Heart left ventricle (tissue), 16 donors: ENCODE measurements around the gene DYSF. TPM values are rescaled to one million over a fixed set of nuclear protein-coding genes. Genes with fewer than 3 reads are reported as not detected.

Experiments used
- ATAC-seq, 4 donors: fragments of 200-7000 bp; cut with Tn5 transposase; one replicate each; pipeline ENCODE4 v1.9.1; 2020 to 2022; ENCODE audit warnings: moderate library complexity in 4 of 4, mild to moderate bottlenecking in 3 of 4, moderate number of reproducible peaks in 1 of 4
- DNase-seq, 5 donors: peaks; one replicate each; pipeline ENCODE4 v3.0.0-alpha.2; 2020
- H3K27ac ChIP-seq, 12 donors: fragments of 200-600 bp; sonication (generic) in 4 of 12; one replicate each; pipeline versions ENCODE4 v1.5.0 to v1.8.0; 2016 to 2022; ENCODE audit warnings: mild to moderate bottlenecking in 2 of 12
- H3K27me3 ChIP-seq, 9 donors: fragments of 200-600 bp; sonication (generic) in 2 of 9; one replicate each; pipeline versions ENCODE4 v1.5.1 to v1.8.0; 2016 to 2022; ENCODE audit warnings: mild to moderate bottlenecking in 3 of 9
- H3K36me3 ChIP-seq, 9 donors: fragments of 200-600 bp; sonication (generic) in 2 of 9; one replicate each; pipeline versions ENCODE4 v1.5.0 to v1.8.0; 2018 to 2022; ENCODE audit warnings: mild to moderate bottlenecking in 2 of 9
- H3K4me1 ChIP-seq, 12 donors: fragments of 200-600 bp; sonication (generic) in 4 of 12; one replicate each; pipeline versions ENCODE4 v1.5.0 to v1.8.0; 2016 to 2022; ENCODE audit warnings: mild to moderate bottlenecking in 3 of 12
- H3K4me3 ChIP-seq, 12 donors: fragments of 200-600 bp; sonication (generic) in 4 of 12; one replicate each; pipeline versions ENCODE4 v1.5.0 to v1.8.0; 2017 to 2022; ENCODE audit warnings: mild to moderate bottlenecking in 9 of 12, moderate library complexity in 4 of 12
- H3K9me3 ChIP-seq, 12 donors: fragments of 200-600 bp; sonication (generic) in 4 of 12; one replicate each; pipeline versions ENCODE4 v1.5.0 to v1.8.0; 2016 to 2022; ENCODE audit warnings: mild to moderate bottlenecking in 1 of 12
- CTCF ChIP-seq, 12 donors: fragments of 200-600 bp; sonication (generic) in 4 of 12; IDR thresholded peaks; one replicate each; pipeline versions ENCODE4 v1.5.0 to v1.8.0; 2018 to 2022; ENCODE audit warnings: antibody characterized with exemption in 12 of 12, mild to moderate bottlenecking in 5 of 12
- POLR2A ChIP-seq, 2 donors: fragments of 450-650 bp; IDR thresholded peaks; one replicate each; pipeline ENCODE4 v1.6.1; 2017; ENCODE audit warnings: antibody characterized with exemption in 2 of 2, mild to moderate bottlenecking in 2 of 2, moderate library complexity in 2 of 2
- whole genome bisulfite sequencing, 4 donors: extraction: QIAGEN DNeasy Blood & Tissue Kit in 2 of 4; methylation state at CpG; one replicate each; pipeline versions ENCODE4 v1.1.5 to v1.1.7; 2013 to 2018; 5-methylcytosine and 5-hydroxymethylcytosine counted together
- intact Hi-C, 10 donors: fragments of 100-400 bp; cut with DNase I; formaldehyde crosslinking; loops; one replicate each; pipeline versions ENCODE4 v1.11.1 to v1.14.2; 2022
- polyA plus RNA-seq, 2 donors: library from polyadenylated mRNA; stranded (reverse); fragments of 200-250 nt; gene quantifications; one replicate each; pipeline ENCODE4 v1.2.3, GENCODE V29; 2013
- total RNA-seq, 9 donors: library from RNA; depleted of rRNA in 2 of 9; stranded (reverse); fragments of >200 nt in 2 of 9; fragmentation: NEBNext Ultra II Directional in 3 of 9; extraction: Animal tissue kit (Norgen Biotek cat#: 25700) in 3 of 9; gene quantifications; one replicate each; pipeline versions ENCODE4 v1.1.0 to v1.2.4, GENCODE V29; 2016 to 2023
- donor health status: ischemic (EF 13 %, LVEDD 7.1; RV severe dilation, severe dysfunction).
- donor health status: healthy with polysubstance abuse.
- donor health status: DM: no; HTN: yes; CAD: no.
- donor health status: DM: no; HTN: no; CAD: no.
- donor health status: ischemic (EF 25% LVEDD 6.9; RV normal size, moderate dysfunction).
- donor health status: ischemic (EF 25% LVEDD 5.7; RV mildly dilated, moderate dysfunction).
- donor health status: healthy.
- donor health status: DM: yes; HTN: yes; CAD: no.
- donor health status: ischemic (EF 35%, LVEDD 5.7; RV mildly dilated, moderate dysfunction).
- donor health status: nonischemic (EF 11% LVEDD 7.7; RV severe dilation, severe dysfunction).
- donor health status: DM: yes; HTN: yes; CAD: no.
- donor health status: PGD.
- donor health status: ischemic (EF 29% LVEDD 5.4; RV normal size, mild dysfunction).
- donor health status: nonischemic (EF 23%, LVEDD 6.1; RV moderate dilation, normal function).

DYSF gene
- total and polyA plus RNA-seq, 11 donors, result 25.5 to 99.9 (median 78.6) TPM

- DNase-seq (no peak), ATAC-seq (no peak)
- peaks cover 0 to 17% (median 8%) of the 10 kb centered on the region in 12 donors for H3K4me1 ChIP-seq
- intact Hi-C loops, result no loop called here
- no peaks in the 10 kb centered on the region for H3K27me3 ChIP-seq
- no peak overlapping the region for H3K4me3 ChIP-seq
- H3K36me3 ChIP-seq, result no peaks in the 10 kb centered on the region
- TF ChIP-seq CTCF (IDR thresholded peaks at IDR 0.05) (no peak), POLR2A (IDR thresholded peaks at IDR 0.05) (no peak)
- peaks cover 0 to 20% (median 10%) of the 10 kb centered on the region in 12 donors for H3K9me3 ChIP-seq
- no peak overlapping the region for H3K27ac ChIP-seq
These were observed 272.5 kb downstream of the DYSF start for GRCh38 chr2:71725836-71726235.

- 84 to 93% (median 90%) methylated on average over 2 of the region's 2 CpGs for WGBS, 4 donors
- no peak overlapping the region for H3K4me3 ChIP-seq
- TF ChIP-seq POLR2A (IDR thresholded peaks at IDR 0.05) (no peak), CTCF (IDR thresholded peaks at IDR 0.05) (no peak)
- no peaks in the 10 kb centered on the region for H3K36me3 ChIP-seq
- ATAC-seq, result no peak
- H3K27me3 ChIP-seq, result no peaks in the 10 kb centered on the region
- intact Hi-C loops, result no loop called here
- DNase-seq, result no peak
- peaks cover 0 to 2% (median 0%) of the 10 kb centered on the region in 12 donors for H3K4me1 ChIP-seq
- peaks cover 0 to 20% (median 10%) of the 10 kb centered on the region in 12 donors for H3K9me3 ChIP-seq
- no peak overlapping the region for H3K27ac ChIP-seq
These were observed 274.2 kb downstream of the DYSF start for GRCh38 chr2:71727562-71727961.

GRCh38 chr2:71728036-71728435, 274.7 kb downstream of the DYSF start:
- intact Hi-C loops, result no loop called here
- TF ChIP-seq POLR2A (IDR thresholded peaks at IDR 0.05) (no peak), CTCF (IDR thresholded peaks at IDR 0.05) (no peak)
- DNase-seq (no peak), ATAC-seq (no peak)
- no peaks in the 10 kb centered on the region for H3K36me3 ChIP-seq
- WGBS, 4 donors, result 56 to 75% (median 63%) methylated on average over 1 of the region's 1 CpG
- H3K27me3 ChIP-seq, result no peaks in the 10 kb centered on the region
- H3K9me3 ChIP-seq, result peaks cover 0 to 20% (median 10%) of the 10 kb centered on the region in 12 donors
- no peak overlapping the region for H3K27ac ChIP-seq
- H3K4me1 ChIP-seq, result no peaks in the 10 kb centered on the region
- no peak overlapping the region for H3K4me3 ChIP-seq

- Histone ChIP-seq H3K36me3 (no peaks in the 10 kb centered on the region), H3K4me3 (no peak overlapping the region), H3K9me3 (peaks cover 0 to 3% (median 0%) of the 10 kb centered on the region in 12 donors), H3K27ac (no peak overlapping the region), H3K4me1 (peaks cover 0 to under 1% (median 0%) of the 10 kb centered on the region in 12 donors), H3K27me3 (no peaks in the 10 kb centered on the region)
- no peak for TF ChIP-seq POLR2A (IDR thresholded peaks at IDR 0.05)
- TF ChIP-seq CTCF (IDR thresholded peaks at IDR 0.05), result no peak
- intact Hi-C loops, result no loop called here
- WGBS, 4 donors, result 79 to 96% (median 88%) methylated on average over 17 of the region's 17 CpGs
- ATAC-seq (peak in 1 of 4 donors; percentile 18), DNase-seq (no peak)
These were observed 277.5 kb downstream of the DYSF start for GRCh38 chr2:71730785-71731383.
